GM20000 (cell line): ENCODE results near the gene NAA25.
A peak's percentile ranks its signal among the peaks of the same experiment; 100 is the strongest.

Experiments
- DNase-seq: peaks from one replicate; pipeline ENCODE4 v3.0.0; 2012; ENCODE audit warnings: low spot score
- CTCF ChIP-seq: IDR thresholded peaks from 2 replicates; pipeline ENCODE4 v1.5.1; 2012; ENCODE audit warnings: mild to moderate bottlenecking, control low read depth; ENCODE audit errors: extremely low read depth, missing control alignments

The NAA25 gene

GRCh38 chr12:112146123-112146522 lies 37.5 kb upstream of the NAA25 start:
- no peak for TF ChIP-seq CTCF

DNA sequence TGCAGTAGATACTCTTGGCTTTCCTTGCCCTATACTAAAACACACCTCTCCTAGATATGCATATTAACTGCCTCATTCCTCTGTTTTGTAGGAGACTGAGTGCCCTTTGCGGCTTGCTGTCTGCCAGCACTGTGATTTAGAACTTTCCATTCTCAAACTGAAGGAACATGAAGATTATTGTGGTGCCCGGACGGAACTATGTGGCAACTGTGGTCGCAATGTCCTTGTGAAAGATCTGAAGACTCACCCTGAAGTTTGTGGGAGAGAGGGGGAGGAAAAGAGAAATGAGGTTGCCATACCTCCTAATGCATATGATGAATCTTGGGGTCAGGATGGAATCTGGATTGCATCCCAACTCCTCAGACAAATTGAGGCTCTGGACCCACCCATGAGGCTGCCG lies 32.1 kb upstream of the NAA25 start:
- DNase-seq, result no peak
- no peak for TF ChIP-seq CTCF

More at GRCh38 chr12:112146123-112146522, 37.5 kb upstream of the NAA25 start:
- no peak for DNase-seq

DNA sequence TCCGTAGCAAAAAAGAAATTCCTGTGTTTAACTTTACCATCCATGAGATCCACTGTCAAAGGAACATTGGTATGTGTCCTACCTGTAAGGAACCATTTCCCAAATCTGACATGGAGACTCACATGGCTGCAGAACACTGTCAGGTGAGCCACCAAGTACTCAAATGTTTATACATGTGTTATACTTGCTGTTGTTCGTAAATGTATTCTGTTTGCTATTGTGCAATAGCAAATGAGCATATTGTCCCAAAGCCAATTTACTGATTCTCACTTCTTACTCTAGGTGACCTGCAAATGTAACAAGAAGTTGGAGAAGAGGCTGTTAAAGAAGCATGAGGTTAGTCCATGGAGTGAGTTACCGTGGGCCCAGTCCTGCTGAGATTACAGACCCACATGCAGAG lies 26.1 kb upstream of the NAA25 start:
- no peak for DNase-seq
- no peak for TF ChIP-seq CTCF

DNA sequence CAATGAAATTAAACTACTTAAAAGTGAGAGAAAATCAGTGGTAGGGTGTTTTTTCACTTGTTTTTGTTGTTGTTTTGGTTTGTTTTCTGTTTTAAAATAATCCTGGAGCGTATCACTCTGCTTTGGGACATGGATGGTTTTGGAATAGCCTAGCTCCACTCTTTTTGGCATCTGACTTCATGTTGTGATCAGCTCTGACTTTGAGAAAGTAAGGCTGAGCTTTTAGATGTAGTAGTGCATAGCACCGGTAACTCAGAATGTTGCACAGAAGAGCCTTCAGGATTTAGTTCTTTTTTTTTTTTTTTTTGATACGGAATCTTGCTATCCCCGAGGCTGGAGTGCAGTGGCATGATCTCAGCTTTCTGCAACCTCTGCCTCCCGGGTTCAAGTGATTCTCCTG lies 24.8 kb upstream of the NAA25 start:
- no peak for DNase-seq
- TF ChIP-seq CTCF, result no peak

DNA sequence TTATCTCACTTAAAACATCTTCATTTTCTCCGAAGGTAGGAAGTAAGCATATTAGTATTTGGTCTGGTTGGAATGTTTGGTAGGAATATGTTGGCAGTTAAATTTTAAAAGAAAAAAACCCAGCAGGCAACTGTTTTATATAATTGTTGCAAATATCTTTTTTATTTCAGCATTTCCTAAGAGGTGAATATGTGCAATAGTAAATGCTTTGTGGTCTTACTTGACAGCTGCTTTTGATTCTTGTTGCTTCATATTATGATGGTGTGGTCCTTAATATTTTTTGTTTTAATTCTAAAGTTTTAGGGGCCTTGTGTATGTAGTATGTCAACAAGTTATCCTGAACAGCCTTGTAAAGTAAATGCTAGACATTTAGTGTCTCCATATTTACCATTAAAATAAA lies 23.1 kb upstream of the NAA25 start:
- no peak for TF ChIP-seq CTCF
- DNase-seq, result no peak

- TF ChIP-seq CTCF, result no peak
- peak; percentile 54 for DNase-seq
Measured at GRCh38 chr12:112130441-112130998, 21.9 kb upstream of the NAA25 start.

DNA sequence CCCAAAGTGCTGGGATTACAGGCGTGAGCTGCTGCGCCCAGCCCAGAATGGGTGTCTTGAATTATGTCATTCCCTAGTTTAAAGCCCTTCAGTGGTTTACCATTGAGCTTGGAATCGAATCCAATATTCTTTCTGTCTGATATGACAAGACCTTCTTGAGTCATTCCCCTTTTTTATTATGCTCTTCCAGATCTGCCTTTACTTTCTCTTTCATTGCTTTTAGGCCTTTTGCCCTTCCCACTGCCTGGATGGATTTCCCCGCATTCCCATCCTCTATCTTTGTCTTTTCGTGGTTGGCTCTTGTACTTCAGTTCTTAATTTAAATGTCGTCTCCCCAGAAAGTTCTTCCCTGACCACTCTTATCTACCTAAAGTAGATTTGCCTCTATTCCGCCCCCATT lies 18.3 kb upstream of the NAA25 start:
- TF ChIP-seq CTCF, result no peak
- DNase-seq, result no peak
